ENCODE measurements around the gene KAT2A. TPM values are rescaled to one million over a fixed set of nuclear protein-coding genes. Genes with fewer than 3 reads are reported as not detected.

The KAT2A gene
- total RNA-seq, 1 donor from 2014 or later, result 45.5 TPM

GRCh38 chr17:42135664-42136653, 14.8 kb upstream of the KAT2A start:
- intact Hi-C loops (cut with micrococcal nuclease), result no loop called here

GRCh38 chr17:42135151-42135550, 14.0 kb upstream of the KAT2A start:
- intact Hi-C loops (cut with micrococcal nuclease), result no loop called here

- intact Hi-C loops (cut with micrococcal nuclease), result no loop called here
Measured at GRCh38 chr17:42133461-42134041, 12.4 kb upstream of the KAT2A start.

- intact Hi-C loops (cut with micrococcal nuclease), result no loop called here
Measured at GRCh38 chr17:42132941-42133340, 11.8 kb upstream of the KAT2A start.

- intact Hi-C loops (cut with micrococcal nuclease), result no loop called here
Measured at GRCh38 chr17:42131981-42132432, 10.8 kb upstream of the KAT2A start.

- intact Hi-C loops (cut with micrococcal nuclease), result no loop called here
Measured at GRCh38 chr17:42131232-42131631, 10.1 kb upstream of the KAT2A start.

- intact Hi-C loops (cut with micrococcal nuclease), result no loop called here
Measured at GRCh38 chr17:42130310-42130936, 9.3 kb upstream of the KAT2A start.

GRCh38 chr17:42129109-42129837, 8.1 kb upstream of the KAT2A start:
- intact Hi-C loops (cut with micrococcal nuclease), result no loop called here

- intact Hi-C loops (cut with micrococcal nuclease), result no loop called here
Measured at GRCh38 chr17:42127414-42127813, 6.2 kb upstream of the KAT2A start.

GRCh38 chr17:42126836-42127235, 5.7 kb upstream of the KAT2A start:
- intact Hi-C loops (cut with micrococcal nuclease), result no loop called here

- intact Hi-C loops (cut with micrococcal nuclease), result no loop called here
Measured at GRCh38 chr17:42125565-42125964, 4.4 kb upstream of the KAT2A start.

GRCh38 chr17:42124256-42124655, 3.1 kb upstream of the KAT2A start:
- intact Hi-C loops (cut with micrococcal nuclease), result no loop called here

GRCh38 chr17:42122371-42123303, 1.5 kb upstream of the KAT2A start, which contains the start of gene HSPB9:
Gene HSPB9, plus strand, starts transcription at chr17:42122804. Its CDS starts 47 bp downstream, at chr17:42122851.
- intact Hi-C loops (cut with micrococcal nuclease), result no loop called here

GRCh38 chr17:42120161-42120769, 902 bp downstream of the KAT2A start:
- intact Hi-C loops (cut with micrococcal nuclease), result no loop called here

GRCh38 chr17:42119301-42119700, 1.9 kb downstream of the KAT2A start:
- intact Hi-C loops (cut with micrococcal nuclease), result loop anchor here (10.0 kb wide), 2 partner anchors 66 to 384 kb away; partner anchors contain the start of genes HAP1, HCRT and KCNH4

GRCh38 chr17:42118545-42118944, 2.6 kb downstream of the KAT2A start:
- intact Hi-C loops (cut with micrococcal nuclease), result loop anchor here (10.0 kb wide), 2 partner anchors 66 to 384 kb away; partner anchors contain the start of genes HAP1, HCRT and KCNH4

- intact Hi-C loops (cut with micrococcal nuclease), result loop anchor here (10.0 kb wide), 2 partner anchors 67 to 383 kb away; partner anchors contain the start of genes HAP1, HCRT and KCNH4
Measured at GRCh38 chr17:42118126-42118510, 3.0 kb downstream of the KAT2A start.

GRCh38 chr17:42117397-42118125, 3.6 kb downstream of the KAT2A start:
- intact Hi-C loops (cut with micrococcal nuclease), result loop anchor here (10.0 kb wide), 2 partner anchors 67 to 383 kb away; partner anchors contain the start of genes HAP1, HCRT and KCNH4

Measured in T-helper 2 cell treated with Interferon-gamma antibody and Interleukin-4, amounts not matched to agents 100 ng/mL and 5 ng/mL, for 36 hours (primary cell).